Measurements from ENCODE around the gene ABHD2.

- TF ChIP-seq CTCF (IDR thresholded peaks at IDR 0.05; ENCODE audit: low read depth, low read length), result no peak
- TF ChIP-seq EZH2phosphoT487 (IDR thresholded peaks at IDR 0.05; ENCODE audit: low read depth), result no peak
Observed at GRCh38 chr15:89126009-89126408, 37.8 kb downstream of the ABHD2 start.

All from OCI-LY3 (cell line).